Endodermal cell (in vitro differentiated cells): ENCODE data around the gene HOXC11. TPM values are rescaled to one million over a fixed set of nuclear protein-coding genes. Genes with fewer than 3 reads are reported as not detected.

Experiments used
- DNase-seq: peaks from one replicate; pipeline ENCODE4 v3.0.0-alpha.2; 2017
- H3K27ac ChIP-seq: 2 replicates; pipeline ENCODE4 v1.5.1; 2013; ENCODE audit warnings: mild to moderate bottlenecking, low read depth, low read length, moderate library complexity
- H3K27me3 ChIP-seq: 2 replicates; pipeline ENCODE4 v1.6.1; 2013; ENCODE audit warnings: mild to moderate bottlenecking, low read length, moderate library complexity; ENCODE audit not compliant: insufficient read depth, control insufficient read depth, poor library complexity, severe bottlenecking
- H3K36me3 ChIP-seq: 2 replicates; pipeline ENCODE4 v1.7.0; 2013; ENCODE audit warnings: mild to moderate bottlenecking, low read length, moderate library complexity; ENCODE audit not compliant: control insufficient read depth, insufficient read depth
- H3K4me1 ChIP-seq: one replicate; pipeline ENCODE4 v1.7.0; 2013; ENCODE audit warnings: low read length; ENCODE audit not compliant: control insufficient read depth, insufficient read depth
- H3K4me3 ChIP-seq: 2 replicates; pipeline ENCODE4 v1.5.1; 2013; ENCODE audit warnings: mild to moderate bottlenecking, low read length, moderate library complexity
- H3K9ac ChIP-seq: 2 replicates; pipeline ENCODE4 v1.6.1; 2013; ENCODE audit warnings: mild to moderate bottlenecking, low read length, moderate library complexity; ENCODE audit not compliant: poor library complexity, severe bottlenecking; ENCODE audit errors: extremely low read depth
- H3K9me3 ChIP-seq: 2 replicates; pipeline ENCODE4 v1.6.1; 2013; ENCODE audit warnings: mild to moderate bottlenecking, low read length, moderate library complexity; ENCODE audit not compliant: control insufficient read depth
- H3K27ac Mint-ChIP-seq: 2 replicates; pipeline ENCODE4 v1.8.0; 2020; ENCODE audit warnings: mixed read lengths
- H3K27me3 Mint-ChIP-seq: 2 replicates; pipeline ENCODE4 v1.8.0; 2021; ENCODE audit warnings: mild to moderate bottlenecking, mixed read lengths; ENCODE audit not compliant: insufficient read depth
- H3K36me3 Mint-ChIP-seq: 2 replicates; pipeline ENCODE4 v1.8.0; 2020; ENCODE audit warnings: low read depth, mixed read lengths
- H3K4me1 Mint-ChIP-seq: 2 replicates; pipeline ENCODE4 v1.8.0; 2020; ENCODE audit warnings: mixed read lengths
- H3K4me3 Mint-ChIP-seq: 2 replicates; pipeline ENCODE4 v1.8.0; 2020; ENCODE audit warnings: mild to moderate bottlenecking, moderate library complexity, mixed read lengths
- H3K9me3 Mint-ChIP-seq: 2 replicates; pipeline ENCODE4 v1.8.0; 2020; ENCODE audit warnings: mild to moderate bottlenecking, mixed read lengths
- CTCF ChIP-seq: fragments of 200-600 bp; sonication (generic); conservative IDR thresholded peaks from 2 replicates; pipeline ENCODE4 v1.5.0; 2021; ENCODE audit warnings: antibody characterized with exemption, mild to moderate bottlenecking
- WGBS, 2 experiments: methylation state at CpG; one replicate each; pipeline versions ENCODE4 v1.1.5 to v1.1.7; 2013; ENCODE audit warnings: missing lambda C conversion rate in 2 of 2, mixed read lengths in 1 of 2; ENCODE audit not compliant: insufficient coverage in 1 of 2, insufficient read length in 1 of 2; 5-methylcytosine and 5-hydroxymethylcytosine counted together
- total RNA-seq, 2 donors: library from RNA; stranded (reverse); fragmentation: NEBNext Ultra II Directional in 1 of 2; extraction: Animal tissue kit (Norgen Biotek cat#: 25700) in 1 of 2; gene quantifications; 2 replicates in 1 of 2; 3 replicates in 1 of 2; pipeline ENCODE4 v1.2.1, GENCODE V29; 2021

HOXC11 gene
- total RNA-seq, 2 donors from 2014 or later, result not detected

- Mint-ChIP-seq H3K9me3 (peaks cover 2% of the 10 kb centered on the region), H3K27me3 (peaks cover 100% of the 10 kb centered on the region), H3K4me1 (peaks cover 3% of the 10 kb centered on the region), H3K4me3 (peak overlapping the region; percentile 11), H3K36me3 (no peaks in the 10 kb centered on the region), H3K27ac (no peak overlapping the region)
- Histone ChIP-seq H3K27ac (no peak overlapping the region), H3K27me3 (peaks cover 100% of the 10 kb centered on the region), H3K4me3 (no peak overlapping the region), H3K9ac (no peak overlapping the region), H3K36me3 (no peaks in the 10 kb centered on the region), H3K4me1 (no peaks in the 10 kb centered on the region), H3K9me3 (no peaks in the 10 kb centered on the region)
- WGBS, 2 experiments, result 6% methylated on average over 11 to 17 of the region's 17 CpGs
- no peak for TF ChIP-seq CTCF
- peak; percentile 77 for DNase-seq
Measured at GRCh38 chr12:53995002-53995377, 22.1 kb downstream of the HOXC11 start.

GRCh38 chr12:53995378-53996239 lies 22.7 kb downstream of the HOXC11 start:
- peaks cover 2% of the 10 kb centered on the region for H3K9me3 Mint-ChIP-seq
- Histone ChIP-seq H3K4me3 (no peak overlapping the region), H3K36me3 (no peaks in the 10 kb centered on the region), H3K9ac (no peak overlapping the region), H3K27me3 (peaks cover 100% of the 10 kb centered on the region), H3K4me1 (no peaks in the 10 kb centered on the region), H3K9me3 (no peaks in the 10 kb centered on the region), H3K27ac (no peak overlapping the region)
- peak overlapping the region; percentile 11 for H3K4me3 Mint-ChIP-seq
- 5 to 6% methylated on average over 36 to 48 of the region's 48 CpGs for WGBS, 2 experiments
- no peak for TF ChIP-seq CTCF
- peaks cover 3% of the 10 kb centered on the region for H3K4me1 Mint-ChIP-seq
- no peak overlapping the region for H3K27ac Mint-ChIP-seq
- DNase-seq, result peak; percentile 89
- H3K27me3 Mint-ChIP-seq, result peaks cover 100% of the 10 kb centered on the region
- H3K36me3 Mint-ChIP-seq, result no peaks in the 10 kb centered on the region

- Mint-ChIP-seq H3K27ac (no peak overlapping the region), H3K27me3 (peaks cover 100% of the 10 kb centered on the region), H3K36me3 (no peaks in the 10 kb centered on the region), H3K4me1 (peaks cover 3% of the 10 kb centered on the region), H3K4me3 (no peak overlapping the region), H3K9me3 (peaks cover 2% of the 10 kb centered on the region)
- Histone ChIP-seq H3K27ac (no peak overlapping the region), H3K4me1 (no peaks in the 10 kb centered on the region), H3K4me3 (no peak overlapping the region), H3K27me3 (peaks cover 100% of the 10 kb centered on the region), H3K9ac (no peak overlapping the region), H3K36me3 (no peaks in the 10 kb centered on the region), H3K9me3 (no peaks in the 10 kb centered on the region)
- TF ChIP-seq CTCF, result no peak
- 14 to 25% methylated on average over 11 to 27 of the region's 29 CpGs for WGBS, 2 experiments
- no peak for DNase-seq
Measured at GRCh38 chr12:53996240-53997203, 23.6 kb downstream of the HOXC11 start.
